ENCODE measurements around the gene USP31.

DNA sequence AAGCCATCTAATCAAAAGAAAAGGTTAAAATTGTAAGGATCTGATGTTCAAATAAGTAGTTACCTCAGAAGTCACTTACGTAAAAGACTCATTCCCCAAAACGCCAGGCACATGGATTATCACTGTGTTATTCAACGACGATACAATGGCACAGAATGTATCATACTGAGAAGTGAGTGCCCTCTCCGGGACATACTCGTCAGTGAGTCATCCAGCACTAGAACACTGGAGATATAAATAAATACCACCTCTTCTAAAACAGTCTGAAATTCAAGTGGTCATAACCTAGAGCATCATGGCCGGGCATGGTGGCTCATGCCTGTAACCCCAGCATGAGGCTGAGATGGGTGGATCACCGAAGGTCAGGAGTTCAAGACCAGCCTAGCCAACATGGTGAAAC is 24.9 kb downstream of the USP31 start:
- TF ChIP-seq, protein P1, sequence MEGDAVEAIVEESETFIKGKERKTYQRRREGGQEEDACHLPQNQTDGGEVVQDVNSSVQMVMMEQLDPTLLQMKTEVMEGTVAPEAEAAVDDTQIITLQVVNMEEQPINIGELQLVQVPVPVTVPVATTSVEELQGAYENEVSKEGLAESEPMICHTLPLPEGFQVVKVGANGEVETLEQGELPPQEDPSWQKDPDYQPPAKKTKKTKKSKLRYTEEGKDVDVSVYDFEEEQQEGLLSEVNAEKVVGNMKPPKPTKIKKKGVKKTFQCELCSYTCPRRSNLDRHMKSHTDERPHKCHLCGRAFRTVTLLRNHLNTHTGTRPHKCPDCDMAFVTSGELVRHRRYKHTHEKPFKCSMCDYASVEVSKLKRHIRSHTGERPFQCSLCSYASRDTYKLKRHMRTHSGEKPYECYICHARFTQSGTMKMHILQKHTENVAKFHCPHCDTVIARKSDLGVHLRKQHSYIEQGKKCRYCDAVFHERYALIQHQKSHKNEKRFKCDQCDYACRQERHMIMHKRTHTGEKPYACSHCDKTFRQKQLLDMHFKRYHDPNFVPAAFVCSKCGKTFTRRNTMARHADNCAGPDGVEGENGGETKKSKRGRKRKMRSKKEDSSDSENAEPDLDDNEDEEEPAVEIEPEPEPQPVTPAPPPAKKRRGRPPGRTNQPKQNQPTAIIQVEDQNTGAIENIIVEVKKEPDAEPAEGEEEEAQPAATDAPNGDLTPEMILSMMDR (IDR thresholded peaks at IDR 0.05) = no peak
- TF ChIP-seq POLR2A (IDR thresholded peaks at IDR 0.05) = no peak

Measured in esophagus squamous epithelium (tissue), 4 donors.